Measurements from ENCODE around the gene OR9Q1. TPM values are rescaled to one million over a fixed set of nuclear protein-coding genes. Genes with fewer than 3 reads are reported as not detected.

Gene OR9Q1
- total and polyA plus RNA-seq, 2 of the 4 experiments (the other 2 are of a cell fraction) = not detected

DNA sequence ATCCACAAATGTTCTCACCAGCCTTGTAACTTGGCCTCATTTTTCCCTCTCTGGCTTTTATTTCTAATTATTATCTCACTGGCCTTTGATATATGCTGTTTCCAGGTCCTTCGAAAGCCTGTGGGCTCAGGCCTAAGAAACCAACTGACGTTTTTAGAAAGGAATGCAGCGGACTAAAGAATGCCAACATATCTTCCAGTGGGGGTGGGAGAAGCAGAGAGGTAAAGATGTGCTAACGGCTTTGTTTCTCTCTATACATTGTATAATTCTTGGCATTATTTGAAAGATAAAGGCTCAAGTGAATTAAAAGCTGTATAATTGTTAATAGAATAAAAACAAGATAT is 35.3 kb downstream of the OR9Q1 start:
- peak overlapping the region; percentile 92 for H4K5ac ChIP-seq (ENCODE audit: low read depth, low read length)
- TF ChIP-seq RAD21 (IDR thresholded peaks at IDR 0.05; ENCODE audit: low read length) (peak; percentile 5; the same call in 1 of the 2 replicates), CEBPB (IDR thresholded peaks at IDR 0.05; ENCODE audit: low read depth, low read length) (no peak), MXI1 (IDR thresholded peaks at IDR 0.05; ENCODE audit: borderline replicate concordance, low read depth, low read length) (no peak)
- TF ChIP-seq, protein P1, sequence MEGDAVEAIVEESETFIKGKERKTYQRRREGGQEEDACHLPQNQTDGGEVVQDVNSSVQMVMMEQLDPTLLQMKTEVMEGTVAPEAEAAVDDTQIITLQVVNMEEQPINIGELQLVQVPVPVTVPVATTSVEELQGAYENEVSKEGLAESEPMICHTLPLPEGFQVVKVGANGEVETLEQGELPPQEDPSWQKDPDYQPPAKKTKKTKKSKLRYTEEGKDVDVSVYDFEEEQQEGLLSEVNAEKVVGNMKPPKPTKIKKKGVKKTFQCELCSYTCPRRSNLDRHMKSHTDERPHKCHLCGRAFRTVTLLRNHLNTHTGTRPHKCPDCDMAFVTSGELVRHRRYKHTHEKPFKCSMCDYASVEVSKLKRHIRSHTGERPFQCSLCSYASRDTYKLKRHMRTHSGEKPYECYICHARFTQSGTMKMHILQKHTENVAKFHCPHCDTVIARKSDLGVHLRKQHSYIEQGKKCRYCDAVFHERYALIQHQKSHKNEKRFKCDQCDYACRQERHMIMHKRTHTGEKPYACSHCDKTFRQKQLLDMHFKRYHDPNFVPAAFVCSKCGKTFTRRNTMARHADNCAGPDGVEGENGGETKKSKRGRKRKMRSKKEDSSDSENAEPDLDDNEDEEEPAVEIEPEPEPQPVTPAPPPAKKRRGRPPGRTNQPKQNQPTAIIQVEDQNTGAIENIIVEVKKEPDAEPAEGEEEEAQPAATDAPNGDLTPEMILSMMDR (conservative IDR thresholded peaks at IDR 0.05; ENCODE audit: low read depth, low read length) = no peak
- H4K20me1 ChIP-seq (ENCODE audit: insufficient read depth, low read length) = no peaks in the 10 kb centered on the region
- ChIA-PET CTCF (no interaction called here), POLR2A (ENCODE audit: unreplicated experiment) (interaction anchor here (0.5 kb wide), 1 partner anchor 366 kb away, joined by 3 read pairs; no protein-coding TSS in a partner anchor)
- H3K79me1 ChIP-seq (ENCODE audit: low read depth in 1 of 2, low read length in 2 of 2) = no peaks in the 10 kb centered on the region
- peak overlapping the region; percentile 93 for H3K14ac ChIP-seq (replicated peaks; ENCODE audit: low read depth, low read length)
- H3K56ac ChIP-seq (ENCODE audit: extremely low read depth, insufficient read depth, low read length) = peak overlapping the region; percentile 84
- dilution Hi-C loops (cut with HindIII; ENCODE audit: low sequenced_read_pairs, unreplicated experiment) (no loop called here), in situ Hi-C loops (cut with MboI; ENCODE audit: low sequenced_read_pairs) (no loop called here), intact Hi-C loops (cut with micrococcal nuclease) (loop anchor here (1.0 to 5.0 kb wide), 4 partner anchors 32 to 454 kb away; partner anchors contain the start of gene CTNND1)
- peak overlapping the region; percentile 98 for H2AK5ac ChIP-seq (ENCODE audit: low read depth, low read length)
- peaks cover 25% of the 10 kb centered on the region for H3K9me1 ChIP-seq (ENCODE audit: insufficient read depth, low read length)
- peak overlapping the region; percentile 89; the same call in 2 of the 3 replicates for H2BK15ac ChIP-seq (ENCODE audit: low read depth, low read length)
- peak overlapping the region; percentile 46 for H3K23ac ChIP-seq (ENCODE audit: low read depth, low read length)
- peak overlapping the region; percentile 20 for H2AK9ac ChIP-seq (replicated peaks; ENCODE audit: low read depth, low read length, poor library complexity)
- H3K4me1 ChIP-seq (ENCODE audit: control insufficient read depth, insufficient read depth, low read length) = peaks cover 32% of the 10 kb centered on the region
- H2BK5ac ChIP-seq (ENCODE audit: low read depth, low read length, poor library complexity, severe bottlenecking) = peak overlapping the region; percentile 98
- H3K4me2 ChIP-seq (ENCODE audit: low read depth, low read length) = no peak overlapping the region
- H3K4ac ChIP-seq (ENCODE audit: low read depth, low read length) = peak overlapping the region; percentile 99
- H2AFZ ChIP-seq (replicated peaks; ENCODE audit: low read length, poor library complexity) = peak overlapping the region; percentile 47
- TSS peak; percentile 57 for BruUV-seq (replicated peaks)
- H3K4me3 ChIP-seq (ENCODE audit: insufficient read depth, low read depth, low read length) = no peak overlapping the region
- WGBS, 2 experiments (ENCODE audit: extremely low coverage in 2 of 2, insufficient read length in 1 of 2) = no CpG with 5 or more reads among the region's 4 CpGs
- H3K18ac ChIP-seq (ENCODE audit: low read depth, low read length) = peak overlapping the region; percentile 90
- peak overlapping the region; percentile 79 to 93 for H4K8ac ChIP-seq (ENCODE audit: low read depth in 2 of 2, low read length in 2 of 2)
- H3K9ac ChIP-seq (ENCODE audit: low read depth, low read length) = peak overlapping the region; percentile 56
- H3K36me3 ChIP-seq (ENCODE audit: control insufficient read depth, insufficient read depth, low read length) = no peaks in the 10 kb centered on the region
- peak overlapping the region; percentile 99 for H2BK20ac ChIP-seq (ENCODE audit: low read depth, low read length)
- ATAC-seq (ENCODE audit: low read depth) (peak; percentile 81), DNase-seq (peak; percentile 92)
- H3K27ac ChIP-seq (ENCODE audit: insufficient read depth, low read length) = peak overlapping the region; percentile 99
- H3K27me3 ChIP-seq (ENCODE audit: control insufficient read depth, insufficient read depth, low read length) = no peaks in the 10 kb centered on the region
- H3K9me3 ChIP-seq (ENCODE audit: control insufficient read depth, insufficient read depth, low read length) = no peaks in the 10 kb centered on the region
- H4K91ac ChIP-seq (ENCODE audit: insufficient read depth, low read depth, low read length) = peak overlapping the region; percentile 99
- H2BK120ac ChIP-seq (ENCODE audit: low read depth, low read length) = peak overlapping the region; percentile 98
